Hair follicular keratinocyte (primary cell): ENCODE measurements around the gene MLXIP. TPM values are rescaled to one million over a fixed set of nuclear protein-coding genes. Genes with fewer than 3 reads are reported as not detected.

Experiments used
- total RNA-seq: library from RNA; depleted of rRNA; stranded (reverse); fragments of >200 nt; gene quantifications from 2 replicates; pipeline ENCODE4 v1.2.3, GENCODE V29; 2015

The MLXIP gene
- 8.5 and 10.6 TPM in 2 replicates for total RNA-seq

GRCh38 chr12:122078141-122079032 is at the start of gene MLXIP:
Gene MLXIP, plus strand, starts transcription at chr12:122078756. Its CDS starts 98 bp downstream, at chr12:122078854.

GRCh38 chr12:122174155-122174845 is 95.7 kb downstream of the MLXIP start, which contains the start of gene IL31:
Gene IL31, minus strand, starts transcription at chr12:122174221. Its CDS starts 49 bp downstream, at chr12:122174172.

GRCh38 chr12:122182887-122183587 is 104.5 kb downstream of the MLXIP start, which contains the start of gene LRRC43:
Gene LRRC43, plus strand, starts transcription at chr12:122183123. Its CDS starts 22 bp downstream, at chr12:122183145.

Other genes with a start within 250 kb of the MLXIP start
- not detected in 2 replicates for gene HPD, start 219.9 kb upstream of the MLXIP start, total RNA-seq
- gene PSMD9, start 190.0 kb upstream of the MLXIP start, total RNA-seq: 61.9 and 144 TPM in 2 replicates
- 62.5 and 81.1 TPM in 2 replicates for gene CFAP251, start 160.2 kb upstream of the MLXIP start, total RNA-seq
- gene BCL7A, start 56.9 kb upstream of the MLXIP start, total RNA-seq: 14.8 and 16.9 TPM in 2 replicates
- gene IL31, start 95.5 kb downstream of the MLXIP start, total RNA-seq: not detected in 2 replicates
- 0.30 and 0.62 TPM in 2 replicates for gene LRRC43, start 104.4 kb downstream of the MLXIP start, total RNA-seq
- gene B3GNT4, start 125.0 kb downstream of the MLXIP start, total RNA-seq: 0.23 and 3.0 TPM in 2 replicates
- 66.2 and 75.4 TPM in 2 replicates for gene DIABLO, start 147.3 kb downstream of the MLXIP start, total RNA-seq
- gene VPS33A, start 187.7 kb downstream of the MLXIP start, total RNA-seq: 11.9 and 16.5 TPM in 2 replicates